Measurements from ENCODE around the gene TNKS1BP1.
"Not testable (repeated sequence)": the region's sequence is repeated elsewhere in the genome, so short reads cannot be mapped to it uniquely, and the experiment has no call there.

Gene TNKS1BP1

DNA sequence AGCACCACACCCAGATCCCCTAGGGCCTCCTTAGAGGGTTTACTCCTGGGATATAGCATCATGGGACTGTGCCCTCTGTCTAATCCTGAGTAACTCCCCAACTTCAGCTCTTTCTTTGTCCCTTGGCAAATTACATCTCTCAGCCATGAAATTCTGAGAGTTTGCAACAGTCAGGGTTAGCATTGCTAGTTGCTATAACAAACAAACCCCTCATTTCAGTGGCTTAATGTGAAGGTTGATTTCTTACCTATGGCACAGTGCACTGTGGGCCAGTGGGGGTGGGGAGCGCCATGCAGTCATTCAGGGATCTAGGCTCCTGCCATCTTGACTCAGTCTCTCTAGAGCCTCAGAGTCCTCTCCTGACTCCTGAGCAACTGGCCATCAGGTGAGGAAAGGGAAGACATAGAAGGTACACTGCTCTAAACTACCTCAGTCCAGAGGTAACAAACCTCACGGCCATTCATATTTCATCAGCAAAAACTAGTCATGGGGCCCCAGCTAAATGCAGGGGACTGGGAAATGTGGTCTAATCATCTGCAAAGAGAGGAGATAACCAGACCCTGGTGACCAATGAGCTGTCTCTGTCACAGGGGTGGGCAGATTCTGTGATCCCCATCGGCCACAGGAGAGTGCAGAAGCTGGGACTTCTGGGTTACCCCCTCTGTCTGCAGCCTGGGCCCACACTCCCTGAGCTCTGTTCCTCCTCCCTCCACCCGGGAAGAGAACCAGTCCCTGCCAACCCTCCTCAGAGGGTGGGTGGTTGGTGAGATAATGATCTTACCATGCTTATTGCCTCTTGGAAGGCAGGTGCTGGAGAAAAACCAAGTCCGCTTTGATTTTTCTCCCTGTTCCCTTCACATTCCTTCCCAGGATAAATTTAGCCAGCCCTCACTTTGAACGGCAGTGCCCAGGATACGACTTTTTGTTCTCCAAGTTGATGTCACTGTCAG is 38.7 kb upstream of the TNKS1BP1 start:
- no peak overlapping the region for H3K27ac ChIP-seq
- H4K20me1 ChIP-seq (ENCODE audit: insufficient read depth), result no peaks in the 10 kb centered on the region
- no peaks in the 10 kb centered on the region for H3K27me3 ChIP-seq (ENCODE audit: insufficient read depth, low read depth)
- no peak overlapping the region for H3K4me3 ChIP-seq (IDR thresholded peaks at IDR 0.05; ENCODE audit: insufficient read depth, low read depth, low read length)
- H2AFZ ChIP-seq (ENCODE audit: low read depth), result no peak overlapping the region
- no peak overlapping the region for H3K9ac ChIP-seq
- H3K79me2 ChIP-seq (ENCODE audit: insufficient read depth, low read depth), result no peaks in the 10 kb centered on the region
- no peaks in the 10 kb centered on the region for H3K4me1 ChIP-seq (ENCODE audit: low read depth, poor library complexity, severe bottlenecking)
- H3K4me2 ChIP-seq, result no peak overlapping the region
- TF ChIP-seq, protein P1, sequence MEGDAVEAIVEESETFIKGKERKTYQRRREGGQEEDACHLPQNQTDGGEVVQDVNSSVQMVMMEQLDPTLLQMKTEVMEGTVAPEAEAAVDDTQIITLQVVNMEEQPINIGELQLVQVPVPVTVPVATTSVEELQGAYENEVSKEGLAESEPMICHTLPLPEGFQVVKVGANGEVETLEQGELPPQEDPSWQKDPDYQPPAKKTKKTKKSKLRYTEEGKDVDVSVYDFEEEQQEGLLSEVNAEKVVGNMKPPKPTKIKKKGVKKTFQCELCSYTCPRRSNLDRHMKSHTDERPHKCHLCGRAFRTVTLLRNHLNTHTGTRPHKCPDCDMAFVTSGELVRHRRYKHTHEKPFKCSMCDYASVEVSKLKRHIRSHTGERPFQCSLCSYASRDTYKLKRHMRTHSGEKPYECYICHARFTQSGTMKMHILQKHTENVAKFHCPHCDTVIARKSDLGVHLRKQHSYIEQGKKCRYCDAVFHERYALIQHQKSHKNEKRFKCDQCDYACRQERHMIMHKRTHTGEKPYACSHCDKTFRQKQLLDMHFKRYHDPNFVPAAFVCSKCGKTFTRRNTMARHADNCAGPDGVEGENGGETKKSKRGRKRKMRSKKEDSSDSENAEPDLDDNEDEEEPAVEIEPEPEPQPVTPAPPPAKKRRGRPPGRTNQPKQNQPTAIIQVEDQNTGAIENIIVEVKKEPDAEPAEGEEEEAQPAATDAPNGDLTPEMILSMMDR (conservative IDR thresholded peaks at IDR 0.05; ENCODE audit: low read depth, low read length), result no peak
- no peaks in the 10 kb centered on the region for H3K36me3 ChIP-seq (ENCODE audit: insufficient read depth)

DNA sequence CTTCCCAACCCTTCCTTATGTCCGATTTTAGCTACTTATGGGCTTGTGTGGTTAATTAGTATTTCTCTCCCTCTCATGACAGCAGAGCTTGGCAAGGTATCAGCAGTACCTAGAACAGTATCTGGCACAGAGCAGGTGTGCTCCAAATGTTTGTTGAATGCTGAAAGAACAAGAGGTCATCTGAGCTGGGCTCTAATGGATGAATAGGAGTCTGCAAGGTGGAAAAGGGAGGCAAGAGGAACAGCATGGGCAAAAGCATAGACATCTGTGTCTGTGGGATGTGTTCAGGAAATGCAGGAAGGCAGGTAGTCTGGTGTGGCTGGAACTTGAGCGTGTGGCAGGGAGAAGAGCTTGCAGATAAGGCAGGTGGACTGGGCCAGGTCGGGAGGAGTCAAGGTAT is 37.2 kb upstream of the TNKS1BP1 start:
- H3K36me3 ChIP-seq (ENCODE audit: insufficient read depth), result no peaks in the 10 kb centered on the region
- no peak overlapping the region for H3K4me3 ChIP-seq (IDR thresholded peaks at IDR 0.05; ENCODE audit: insufficient read depth, low read depth, low read length)
- no peaks in the 10 kb centered on the region for H3K79me2 ChIP-seq (ENCODE audit: insufficient read depth, low read depth)
- no peak overlapping the region for H2AFZ ChIP-seq (ENCODE audit: low read depth)
- H4K20me1 ChIP-seq (ENCODE audit: insufficient read depth), result no peaks in the 10 kb centered on the region
- H3K27me3 ChIP-seq (ENCODE audit: insufficient read depth, low read depth), result no peaks in the 10 kb centered on the region
- H3K4me1 ChIP-seq (ENCODE audit: low read depth, poor library complexity, severe bottlenecking), result no peaks in the 10 kb centered on the region
- TF ChIP-seq, protein P1 (conservative IDR thresholded peaks at IDR 0.05; ENCODE audit: low read depth, low read length), result no peak
- H3K27ac ChIP-seq, result no peak overlapping the region
- no peak overlapping the region for H3K9ac ChIP-seq
- no peak overlapping the region for H3K4me2 ChIP-seq

DNA sequence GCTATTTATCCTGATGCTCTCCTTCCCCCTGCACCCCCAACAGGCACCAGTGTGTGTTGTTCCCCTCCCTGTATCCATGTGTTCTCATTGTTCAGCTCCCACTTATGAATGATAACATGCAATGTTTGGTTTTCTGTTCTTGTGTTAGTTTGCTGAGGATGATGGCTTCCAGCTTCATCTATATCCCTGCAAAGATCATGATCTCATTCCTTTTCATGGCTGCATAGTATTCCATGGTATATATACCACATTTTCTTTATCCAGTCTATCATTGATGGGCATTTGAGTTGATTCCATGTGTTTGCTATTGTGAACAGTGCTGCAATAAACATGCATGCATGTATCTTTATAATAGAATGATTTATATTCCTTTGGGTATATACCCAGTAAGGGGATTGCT is 36.7 kb upstream of the TNKS1BP1 start:
- not testable (repeated sequence) for H4K20me1 ChIP-seq (ENCODE audit: insufficient read depth); H3K9ac ChIP-seq; H2AFZ ChIP-seq (ENCODE audit: low read depth); H3K79me2 ChIP-seq (ENCODE audit: insufficient read depth, low read depth); H3K4me3 ChIP-seq (IDR thresholded peaks at IDR 0.05; ENCODE audit: insufficient read depth, low read depth, low read length); H3K4me2 ChIP-seq; H3K4me1 ChIP-seq (ENCODE audit: low read depth, poor library complexity, severe bottlenecking); H3K36me3 ChIP-seq (ENCODE audit: insufficient read depth); H3K27ac ChIP-seq; H3K27me3 ChIP-seq (ENCODE audit: insufficient read depth, low read depth)

GRCh38 chr11:57360991-57361390 is 36.2 kb upstream of the TNKS1BP1 start:
- Histone ChIP-seq H2AFZ (ENCODE audit: low read depth) (no peak overlapping the region), H3K4me2 (no peak overlapping the region), H3K4me3 (IDR thresholded peaks at IDR 0.05; ENCODE audit: insufficient read depth, low read depth, low read length) (no peak overlapping the region), H3K27me3 (ENCODE audit: insufficient read depth, low read depth) (no peaks in the 10 kb centered on the region), H3K4me1 (ENCODE audit: low read depth, poor library complexity, severe bottlenecking) (no peaks in the 10 kb centered on the region), H3K27ac (no peak overlapping the region), H3K79me2 (ENCODE audit: insufficient read depth, low read depth) (no peaks in the 10 kb centered on the region), H3K36me3 (ENCODE audit: insufficient read depth) (no peaks in the 10 kb centered on the region), H3K9ac (no peak overlapping the region), H4K20me1 (ENCODE audit: insufficient read depth) (no peaks in the 10 kb centered on the region)
- TF ChIP-seq, protein P1 (conservative IDR thresholded peaks at IDR 0.05; ENCODE audit: low read depth, low read length), result no peak
